Sigmoid colon (tissue), 7 donors: Measurements from ENCODE around the gene SEC14L6. TPM values are rescaled to one million over a fixed set of nuclear protein-coding genes. Genes with fewer than 3 reads are reported as not detected.

ENCODE experiments used
- DNase-seq: peaks from one replicate; pipeline ENCODE4 v3.0.0-alpha.2; 2019
- H3K27ac ChIP-seq, 4 donors: fragments of 200-600 bp; sonication (generic); one replicate each; pipeline ENCODE4 v1.5.1; 2016 to 2019; ENCODE audit warnings: mild to moderate bottlenecking in 1 of 4
- H3K27me3 ChIP-seq, 3 donors: fragments of 200-600 bp; sonication (generic); one replicate each; pipeline ENCODE4 v1.5.1; 2019; ENCODE audit warnings: mild to moderate bottlenecking in 1 of 3
- H3K36me3 ChIP-seq, 4 donors: fragments of 200-600 bp; sonication (generic); one replicate each; pipeline ENCODE4 v1.5.1; 2016 to 2019
- H3K4me1 ChIP-seq, 4 donors: fragments of 200-600 bp; sonication (generic); one replicate each; pipeline ENCODE4 v1.5.1; 2017 to 2019
- H3K4me3 ChIP-seq, 4 donors: fragments of 200-600 bp; sonication (generic); one replicate each; pipeline ENCODE4 v1.5.1; 2017 to 2019; ENCODE audit warnings: mild to moderate bottlenecking in 2 of 4, moderate library complexity in 1 of 4
- H3K9me3 ChIP-seq, 4 donors: fragments of 200-600 bp in 3 of 4; sonication (generic) in 3 of 4; one replicate each; pipeline versions ENCODE4 v1.5.1 to v1.6.1; 2013 to 2019
- CTCF ChIP-seq, 4 experiments: fragments of 450-650 bp in 3 of 4; fragments of 200-600 bp in 1 of 4; IDR thresholded peaks; one replicate each; pipeline ENCODE4 v1.5.1; 2016 to 2019; ENCODE audit warnings: antibody characterized with exemption in 4 of 4, mild to moderate bottlenecking in 3 of 4, moderate library complexity in 2 of 4
- EP300 ChIP-seq, 4 donors: sonication (generic); formaldehyde crosslinking; IDR thresholded peaks; one replicate each; pipeline ENCODE4 v1.6.1; 2017; ENCODE audit warnings: antibody characterized with exemption in 4 of 4
- POLR2A ChIP-seq, 2 donors: fragments of 450-650 bp; IDR thresholded peaks; one replicate each; pipeline ENCODE4 v1.6.1; 2016; ENCODE audit warnings: antibody characterized with exemption in 2 of 2, mild to moderate bottlenecking in 2 of 2, moderate library complexity in 2 of 2
- POLR2AphosphoS5 ChIP-seq, 4 donors: sonication (generic); formaldehyde crosslinking; IDR thresholded peaks; one replicate each; pipeline ENCODE4 v1.6.1; 2017; ENCODE audit warnings: antibody characterized with exemption in 4 of 4
- WGBS, 2 donors: extraction: QIAGEN DNeasy Blood & Tissue Kit; methylation state at CpG; one replicate each; pipeline ENCODE4 v1.1.7; 2013; 5-methylcytosine and 5-hydroxymethylcytosine counted together
- intact Hi-C: fragments of 100-400 bp; cut with DNase I; formaldehyde crosslinking; loops from one replicate; pipeline ENCODE4 v1.15.1; 2023
- polyA plus RNA-seq, 3 donors: library from polyadenylated mRNA; stranded (reverse); fragments of 200-250 nt; gene quantifications; one replicate each; pipeline ENCODE4 v1.2.3, GENCODE V29; 2013
- total RNA-seq, 4 donors: library from RNA; depleted of rRNA; stranded (reverse); fragments of >200 nt; gene quantifications; one replicate each; pipeline ENCODE4 v1.1.0, GENCODE V29; 2016
- donor health status: healthy with polysubstance abuse.
- donor health status: Bipolar disorder and iron deficiency.
- donor health status: healthy.

SEC14L6 gene
- total and polyA plus RNA-seq, 7 donors, result 0.10 to 4.3 (median 0.62) TPM; not detected in 3

GRCh38 chr22:30559889-30560288 lies 13.3 kb upstream of the SEC14L6 start:
- no peaks in the 10 kb centered on the region for H3K27me3 ChIP-seq
- WGBS, 2 donors, result 82 to 90% methylated on average over 6 of the region's 6 CpGs
- H3K9me3 ChIP-seq, result no peaks in the 10 kb centered on the region
- peaks cover 0 to 1% (median 0%) of the 10 kb centered on the region in 4 donors for H3K36me3 ChIP-seq
- no peak for DNase-seq
- no peak for TF ChIP-seq CTCF (IDR thresholded peaks at IDR 0.05)
- TF ChIP-seq POLR2A (IDR thresholded peaks at IDR 0.05), result no peak
- TF ChIP-seq EP300 (IDR thresholded peaks at IDR 0.05), result no peak
- TF ChIP-seq POLR2AphosphoS5 (IDR thresholded peaks at IDR 0.05), result no peak
- no peaks in the 10 kb centered on the region for H3K4me1 ChIP-seq
- H3K27ac ChIP-seq, result no peak overlapping the region
- H3K4me3 ChIP-seq, result no peak overlapping the region
- intact Hi-C loops, result no loop called here

- intact Hi-C loops, result no loop called here
- no peaks in the 10 kb centered on the region for H3K27me3 ChIP-seq
- H3K36me3 ChIP-seq, result peaks cover 0 to 4% (median 0%) of the 10 kb centered on the region in 4 donors
- H3K9me3 ChIP-seq, result no peaks in the 10 kb centered on the region
- H3K4me1 ChIP-seq, result no peaks in the 10 kb centered on the region
- WGBS, 2 donors, result 85 to 88% methylated on average over 8 of the region's 8 CpGs
- DNase-seq, result no peak
- H3K4me3 ChIP-seq, result no peak overlapping the region
- H3K27ac ChIP-seq, result no peak overlapping the region
- TF ChIP-seq POLR2AphosphoS5 (IDR thresholded peaks at IDR 0.05), result no peak
- no peak for TF ChIP-seq EP300 (IDR thresholded peaks at IDR 0.05)
- no peak for TF ChIP-seq POLR2A (IDR thresholded peaks at IDR 0.05)
- no peak for TF ChIP-seq CTCF (IDR thresholded peaks at IDR 0.05)
These were observed 10.7 kb upstream of the SEC14L6 start for GRCh38 chr22:30557243-30557642.

- no peaks in the 10 kb centered on the region for H3K4me1 ChIP-seq
- 76 to 84% methylated on average over 6 of the region's 6 CpGs for WGBS, 2 donors
- intact Hi-C loops, result no loop called here
These were observed 9.8 kb upstream of the SEC14L6 start for GRCh38 chr22:30556388-30556787.

GRCh38 chr22:30555282-30556210 lies 9.0 kb upstream of the SEC14L6 start:
- 95 to 96% methylated on average over 73 of the region's 73 CpGs for WGBS, 2 donors
- DNase-seq, result no peak
- TF ChIP-seq EP300 (IDR thresholded peaks at IDR 0.05) (no peak), CTCF (IDR thresholded peaks at IDR 0.05) (no peak), POLR2A (IDR thresholded peaks at IDR 0.05) (no peak), POLR2AphosphoS5 (IDR thresholded peaks at IDR 0.05) (no peak)

More at GRCh38 chr22:30556388-30556787, 9.8 kb upstream of the SEC14L6 start:
- Histone ChIP-seq H3K27me3 (no peaks in the 10 kb centered on the region), H3K4me3 (no peak overlapping the region), H3K36me3 (peaks cover 0 to 4% (median 0%) of the 10 kb centered on the region in 4 donors), H3K27ac (no peak overlapping the region), H3K9me3 (no peaks in the 10 kb centered on the region)
- TF ChIP-seq EP300 (IDR thresholded peaks at IDR 0.05) (no peak), POLR2AphosphoS5 (IDR thresholded peaks at IDR 0.05) (no peak), POLR2A (IDR thresholded peaks at IDR 0.05) (no peak), CTCF (IDR thresholded peaks at IDR 0.05) (no peak)
- DNase-seq, result no peak

More at GRCh38 chr22:30555282-30556210, 9.0 kb upstream of the SEC14L6 start:
- H3K9me3 ChIP-seq, result no peaks in the 10 kb centered on the region
- peaks cover 0 to 4% (median 0%) of the 10 kb centered on the region in 4 donors for H3K36me3 ChIP-seq
- H3K27me3 ChIP-seq, result no peaks in the 10 kb centered on the region
- no peak overlapping the region for H3K27ac ChIP-seq
- H3K4me1 ChIP-seq, result no peaks in the 10 kb centered on the region
- intact Hi-C loops, result no loop called here
- H3K4me3 ChIP-seq, result no peak overlapping the region
